HTR-8/SVneo (cell line): Measurements from ENCODE around the gene PLEKHM3.

Source experiments
- DNase-seq: peaks from one replicate; pipeline ENCODE4 v3.0.0; 2011; ENCODE audit warnings: low spot score, mixed read lengths; ENCODE audit not compliant: insufficient read length
- FAIRE-seq: peaks from 2 replicates; lab custom pipeline; 2011; peaks lifted over from hg19 to GRCh38; lab: Jason Lieb, UNC

PLEKHM3 gene

DNA sequence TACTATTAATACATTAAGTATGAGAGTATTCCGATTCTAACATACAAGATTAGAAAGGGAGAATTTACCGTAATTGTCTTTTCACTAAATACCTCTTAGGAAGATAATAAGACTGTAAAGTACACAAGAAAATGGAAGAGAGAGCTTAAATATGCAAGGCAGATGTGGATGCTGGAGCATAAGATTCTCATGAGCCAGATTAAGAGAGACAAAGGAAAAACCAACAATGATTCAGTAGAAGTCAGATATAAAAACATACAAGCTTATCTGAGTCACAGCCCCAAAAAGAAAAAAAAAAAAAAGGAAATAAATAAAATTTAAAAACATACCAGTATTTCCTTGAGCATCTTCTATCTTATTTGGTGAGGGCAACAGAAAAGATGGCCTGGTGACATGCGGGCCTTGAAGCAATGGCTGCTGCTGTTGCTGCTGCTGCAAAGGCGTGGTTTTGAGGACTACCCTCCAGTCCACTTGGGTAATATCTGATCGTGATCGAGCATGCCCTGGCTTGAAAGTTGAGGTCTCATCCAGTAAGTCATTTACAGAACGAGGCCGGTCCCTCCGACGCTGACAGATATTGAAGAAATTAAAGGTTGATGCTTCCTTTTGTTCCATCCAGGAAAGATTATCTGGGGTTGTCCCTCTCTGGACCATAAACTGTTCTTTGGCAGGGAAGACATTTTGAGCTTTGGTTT is 24.5 kb downstream of the PLEKHM3 start:
- no peak for DNase-seq
- no peak for FAIRE-seq

DNA sequence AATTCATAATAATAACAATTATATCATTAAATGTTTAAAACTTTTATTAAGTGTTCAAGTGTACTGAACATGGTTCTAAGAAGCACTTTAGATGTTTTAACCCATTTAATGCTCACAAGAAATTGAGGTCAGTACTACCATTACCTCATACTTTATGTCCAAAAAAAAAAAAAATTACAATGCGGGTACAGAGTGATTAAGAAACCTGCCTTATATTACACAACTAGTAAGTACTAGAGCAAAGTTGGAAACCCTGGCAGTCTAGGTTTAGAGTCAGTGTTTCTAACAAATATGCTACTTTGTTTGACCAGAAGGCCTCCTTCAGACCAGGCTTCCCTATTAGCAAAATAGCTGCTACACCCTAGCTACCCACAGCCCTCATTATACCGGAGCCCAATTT is 28.5 kb downstream of the PLEKHM3 start:
- FAIRE-seq (no peak), DNase-seq (no peak)

DNA sequence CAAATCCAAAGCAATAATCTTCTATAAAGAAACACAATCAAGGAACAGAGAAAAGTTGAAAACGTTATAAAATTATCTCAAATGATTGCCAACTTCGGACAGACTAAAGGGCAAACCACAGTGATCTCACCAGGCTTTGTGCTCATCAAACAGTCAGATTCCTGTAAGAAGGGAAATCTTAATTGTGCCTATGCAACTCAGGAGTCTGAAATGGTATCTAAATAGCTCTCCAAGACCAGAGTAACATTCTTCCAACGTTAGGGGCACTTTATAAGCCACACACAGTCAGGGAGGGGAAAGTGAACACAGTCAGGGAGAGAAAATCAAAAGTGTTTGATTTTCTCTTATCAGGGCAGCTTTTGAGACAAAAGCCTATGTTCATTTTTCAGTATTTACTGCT is 29.4 kb downstream of the PLEKHM3 start:
- no peak for FAIRE-seq
- DNase-seq = no peak

DNA sequence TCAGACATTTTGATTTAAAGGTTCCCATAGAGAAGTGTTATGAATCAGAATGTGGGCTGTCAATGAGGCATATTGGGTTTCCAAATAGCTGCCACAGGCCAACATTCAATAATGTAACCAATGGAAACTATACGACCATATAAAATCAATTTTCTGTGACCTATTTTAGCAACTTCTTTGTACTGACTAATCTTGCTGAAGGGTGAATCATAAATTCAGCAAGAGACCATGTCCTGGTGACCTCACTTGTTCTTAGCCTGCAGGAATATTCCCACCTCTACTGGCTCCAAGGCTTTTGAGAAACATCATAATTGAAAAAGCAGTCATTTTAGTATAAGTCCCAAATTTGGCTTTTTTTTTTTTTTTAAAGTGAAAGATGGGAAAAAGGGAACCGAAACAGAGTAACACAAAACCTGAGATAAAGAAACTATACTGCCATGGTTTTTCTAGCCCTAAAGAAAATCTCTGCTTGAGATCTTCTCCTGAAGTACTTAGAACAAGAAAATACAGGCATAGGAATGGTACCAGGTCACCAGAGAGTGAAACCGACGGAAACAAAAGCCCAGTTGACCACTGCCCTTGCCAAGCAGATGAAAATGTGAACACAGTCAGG is 32.1 kb downstream of the PLEKHM3 start:
- FAIRE-seq (no peak), DNase-seq (no peak)

DNA sequence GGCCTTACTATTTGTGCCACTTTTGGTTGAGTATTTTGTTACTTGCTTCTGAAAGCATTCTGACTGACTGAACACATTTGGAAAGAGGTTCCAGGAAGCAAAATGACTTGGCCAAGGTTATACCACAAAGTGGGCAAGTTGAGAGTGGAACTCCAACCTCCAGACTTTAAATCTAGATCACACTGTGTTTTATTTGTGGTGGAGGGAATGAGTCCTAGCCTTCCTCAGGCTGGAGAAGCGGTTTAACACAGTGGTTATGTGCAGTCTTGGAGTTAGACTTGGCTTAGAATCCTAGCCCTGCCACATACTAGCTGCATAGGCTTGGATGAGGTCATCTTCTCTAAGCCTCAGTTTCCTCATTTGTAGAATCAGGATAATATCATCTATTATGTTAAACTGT is 33.4 kb downstream of the PLEKHM3 start:
- DNase-seq (no peak), FAIRE-seq (peak; percentile 28)

DNA sequence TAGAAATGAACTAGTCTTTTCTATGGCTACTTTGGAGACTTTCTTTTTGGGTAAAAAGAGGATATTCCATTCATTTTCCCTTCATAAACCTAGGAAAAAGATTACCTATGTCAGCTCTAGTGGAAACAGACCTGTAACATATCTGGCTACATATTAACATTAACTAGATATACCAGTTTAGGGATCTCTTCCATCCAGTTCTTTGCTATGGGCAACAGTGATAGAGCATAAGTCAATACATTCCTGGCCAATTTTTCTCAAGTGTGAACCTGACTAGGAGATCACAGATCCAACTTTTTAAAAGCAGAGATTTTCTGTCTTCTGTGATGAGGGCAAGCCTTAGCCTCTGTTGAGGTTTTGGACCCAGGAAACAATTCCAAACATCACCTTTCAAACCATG is 34.5 kb downstream of the PLEKHM3 start:
- no peak for DNase-seq
- no peak for FAIRE-seq

DNA sequence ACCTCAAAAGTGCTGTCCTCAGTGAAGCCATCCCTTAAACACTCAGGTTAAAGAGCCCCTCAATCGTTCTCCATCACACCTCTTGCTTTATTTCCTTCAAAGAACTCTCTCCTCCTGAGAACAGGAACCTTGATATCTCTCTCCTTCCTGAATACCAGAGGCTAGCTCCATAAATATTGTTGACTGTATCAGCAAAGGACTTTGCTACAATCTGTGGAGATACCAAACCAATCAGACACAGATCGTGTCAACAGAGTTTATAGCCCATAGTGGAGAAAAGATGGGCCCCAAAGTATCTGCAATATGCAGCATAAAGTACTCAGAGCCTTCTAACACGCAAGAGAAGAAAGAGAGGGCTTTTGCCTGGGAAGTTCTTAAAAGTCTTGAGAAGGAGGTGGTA is 36.4 kb downstream of the PLEKHM3 start:
- FAIRE-seq (no peak), DNase-seq (no peak)

DNA sequence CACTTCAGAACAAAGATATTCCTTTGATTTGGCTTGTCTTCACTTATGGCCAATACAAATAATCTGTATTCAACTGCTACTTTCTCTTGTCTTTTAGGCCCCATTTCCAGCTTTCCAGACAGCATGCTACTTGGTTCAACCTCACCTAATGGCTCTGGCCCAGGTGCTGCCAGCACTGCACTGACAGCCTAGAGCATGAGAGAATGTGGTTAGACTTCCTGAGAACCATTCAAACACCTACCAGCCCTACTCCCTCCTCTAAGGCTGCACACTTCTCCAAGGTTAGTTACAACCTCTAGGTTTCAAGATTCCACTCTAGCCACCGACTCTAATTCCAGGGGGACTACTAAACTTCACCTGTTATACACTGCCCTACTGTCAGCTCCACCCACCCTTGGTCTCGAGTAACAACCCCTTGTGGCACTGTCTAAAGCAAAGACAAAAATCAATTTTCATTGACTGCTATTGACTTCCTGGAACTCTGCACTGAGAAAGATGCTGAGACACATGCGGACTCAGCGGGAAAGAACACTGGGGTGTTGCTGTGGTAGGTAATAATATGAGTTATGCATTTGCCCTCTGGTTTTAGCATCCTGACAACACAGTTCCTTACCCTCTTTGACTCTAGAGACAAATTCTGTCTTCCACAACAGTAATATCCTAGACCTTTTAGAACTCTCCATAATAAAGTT is 38.2 kb downstream of the PLEKHM3 start:
- FAIRE-seq (no peak), DNase-seq (no peak)

DNA sequence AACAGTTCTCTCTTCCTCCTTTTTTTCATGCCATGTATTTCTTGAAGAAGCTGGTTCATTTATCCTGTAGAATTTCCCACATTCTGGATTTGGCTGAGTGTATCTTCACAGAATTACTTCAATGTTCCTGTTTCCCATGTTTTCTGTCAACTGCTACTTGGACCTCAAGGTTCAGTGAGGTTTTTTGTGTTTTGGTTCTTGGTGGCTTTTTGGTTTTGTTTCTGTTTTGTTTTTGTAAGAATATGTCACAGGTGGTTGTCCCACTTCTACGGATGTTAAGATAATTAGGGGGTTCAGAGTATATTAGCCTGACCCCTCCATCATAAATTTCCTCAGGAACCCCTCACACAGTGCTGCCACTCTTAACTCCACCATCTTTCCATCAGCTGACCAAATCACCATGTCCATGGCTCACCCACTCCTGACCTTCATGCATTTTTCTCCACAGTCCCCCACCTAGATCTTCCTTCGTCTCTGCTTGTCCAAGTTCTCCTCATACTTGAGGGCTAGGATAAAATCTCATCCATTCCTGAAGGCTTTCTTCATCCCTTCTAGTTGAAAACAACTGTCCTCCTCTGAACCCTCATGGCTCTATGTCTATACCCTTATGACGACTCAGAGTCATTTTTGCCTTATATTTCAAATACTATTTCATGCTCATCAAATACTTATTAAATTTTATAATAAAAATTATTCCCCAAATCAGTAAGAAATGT is 40.4 kb downstream of the PLEKHM3 start:
- no peak for FAIRE-seq
- no peak for DNase-seq

DNA sequence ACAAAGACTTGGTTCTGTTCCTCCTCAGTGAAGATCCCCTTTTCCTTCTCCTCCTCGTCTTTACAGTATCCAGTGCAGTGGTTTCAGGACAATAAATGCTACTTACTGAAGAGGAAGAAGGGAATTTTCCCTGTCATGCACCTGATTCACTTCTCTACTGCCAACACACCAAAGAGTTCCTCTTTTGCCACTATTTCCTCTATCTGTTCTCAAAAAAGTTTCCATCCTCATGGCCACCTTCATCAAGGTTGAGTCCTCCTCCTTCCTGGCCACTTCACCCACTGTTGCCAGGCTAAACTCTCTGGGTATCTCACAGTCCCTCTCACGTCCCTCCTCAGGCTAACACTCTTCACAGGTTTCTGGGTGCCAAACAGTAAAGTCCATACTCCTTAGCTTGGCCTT is 41.7 kb downstream of the PLEKHM3 start:
- no peak for FAIRE-seq
- DNase-seq = no peak

DNA sequence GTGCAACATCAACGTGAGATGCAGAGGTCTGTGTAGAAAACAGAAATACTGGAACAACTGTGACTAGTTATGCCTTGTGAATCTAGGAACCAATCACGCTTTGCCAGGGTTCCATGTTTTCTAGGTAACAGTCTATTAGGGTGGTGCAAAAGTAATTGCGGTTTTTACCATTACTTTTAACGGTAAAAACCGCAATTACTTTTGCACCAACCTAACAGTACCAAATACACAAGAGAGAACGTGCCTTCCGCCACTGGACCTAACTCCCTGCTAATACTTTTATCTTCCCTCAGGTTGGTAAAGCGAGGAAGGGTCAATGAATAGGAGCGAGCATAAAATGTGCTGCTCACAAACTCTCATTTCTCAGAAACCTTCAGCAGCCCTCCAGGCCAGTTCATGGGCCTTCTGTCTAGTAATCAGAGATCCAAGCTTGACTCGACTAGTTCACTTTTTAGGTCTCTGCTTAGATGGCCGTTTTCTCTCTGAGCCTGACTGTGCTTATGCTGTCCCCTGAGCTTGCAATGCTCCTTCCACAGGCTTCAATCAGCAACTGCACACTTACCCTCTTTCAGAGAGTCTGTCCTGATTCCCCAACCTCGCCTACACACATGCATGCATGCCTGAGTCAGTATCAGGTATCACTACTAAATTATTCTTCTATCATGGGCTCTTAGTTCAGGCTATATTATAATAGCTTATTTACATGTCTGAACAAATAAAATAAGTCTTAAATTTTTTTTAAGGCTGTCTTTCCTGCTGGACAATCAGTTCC is 47.0 kb downstream of the PLEKHM3 start:
- no peak for DNase-seq
- no peak for FAIRE-seq

DNA sequence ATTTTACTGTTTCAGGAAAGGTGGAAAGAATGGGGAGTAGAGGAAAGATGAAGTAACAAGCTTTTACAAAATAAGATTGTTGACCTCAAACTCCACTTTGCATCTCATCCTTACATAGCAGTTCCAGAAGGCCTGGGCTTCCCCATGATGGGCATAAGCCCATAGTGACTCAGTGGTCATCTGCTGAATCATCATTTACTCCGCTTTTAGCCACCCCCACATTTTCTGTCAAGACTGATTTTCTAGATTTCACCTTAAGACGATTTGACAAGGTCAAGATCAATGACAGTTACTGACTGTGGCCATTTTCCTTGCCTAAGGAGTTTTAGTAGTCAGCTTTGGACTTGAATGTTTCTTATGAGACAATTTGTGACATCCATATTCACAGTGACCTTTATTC is 49.4 kb downstream of the PLEKHM3 start:
- FAIRE-seq (no peak), DNase-seq (no peak)

DNA sequence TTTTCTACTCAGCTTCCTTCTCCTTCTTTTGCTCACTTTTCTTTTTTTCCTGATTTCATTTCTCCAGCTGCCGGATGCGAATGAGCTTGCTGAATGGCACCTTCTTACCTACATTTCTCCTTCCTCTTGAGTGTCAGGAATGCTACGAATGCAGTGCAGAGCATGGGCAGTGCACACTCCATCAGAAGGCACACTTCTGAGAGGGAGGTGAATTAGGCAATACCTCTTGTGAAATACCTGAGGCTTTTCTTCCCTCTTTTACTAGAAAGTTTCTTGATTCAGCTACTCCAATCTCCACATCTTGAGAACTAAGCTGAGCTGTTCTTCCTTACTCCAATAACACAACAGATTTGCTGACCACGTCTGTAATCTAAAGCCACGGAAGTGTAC is 51.1 kb downstream of the PLEKHM3 start:
- FAIRE-seq = no peak
- DNase-seq = no peak

DNA sequence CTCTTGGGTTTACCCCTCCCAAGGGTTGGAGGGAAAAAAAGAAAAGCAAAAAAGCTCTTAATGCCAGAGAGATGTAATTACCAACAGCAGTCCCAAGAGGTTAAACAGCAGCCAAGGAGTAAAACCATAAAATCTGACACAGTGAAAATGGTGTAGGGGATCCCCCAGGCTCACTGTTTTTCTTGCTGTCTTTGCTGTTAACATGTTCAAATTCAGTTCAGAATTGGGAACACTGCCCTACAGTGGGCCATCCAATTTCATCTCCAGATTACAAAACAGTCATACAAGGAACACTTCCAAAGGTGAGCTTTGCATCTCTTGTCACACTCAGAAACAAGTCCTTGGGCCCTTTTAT is 54.5 kb downstream of the PLEKHM3 start:
- FAIRE-seq (no peak), DNase-seq (no peak)

DNA sequence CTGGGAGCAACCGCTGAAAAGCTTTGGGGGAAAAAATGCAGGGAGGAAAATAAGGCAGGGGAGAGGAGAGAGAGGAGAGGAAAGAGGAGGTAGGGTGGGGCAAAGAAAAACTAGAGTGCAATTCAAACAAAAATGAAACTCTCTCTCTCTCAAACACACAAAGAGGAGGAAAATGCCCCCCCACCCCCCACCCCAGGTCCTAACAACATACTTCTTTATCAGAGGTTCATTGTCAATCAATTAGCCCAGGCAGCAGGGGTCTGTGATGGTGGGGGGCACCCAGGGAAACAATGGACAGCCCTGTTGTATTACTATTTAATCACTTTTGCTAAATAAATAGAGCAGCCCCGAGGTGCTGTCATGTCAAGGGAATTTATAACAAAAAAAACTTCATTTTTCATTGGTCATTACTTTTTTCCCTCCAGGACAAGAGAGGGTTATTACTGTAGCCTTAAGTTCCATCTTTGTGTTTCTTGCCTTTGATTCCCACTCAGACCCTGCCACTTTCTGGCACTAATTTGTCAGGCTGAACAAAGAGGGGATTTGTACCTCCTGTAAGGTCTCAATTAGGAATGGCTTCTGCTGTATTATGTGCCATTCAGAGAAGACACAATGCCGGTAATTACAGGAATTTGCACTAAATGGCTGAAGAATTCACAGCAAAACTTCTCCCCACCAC is 55.0 kb downstream of the PLEKHM3 start:
- FAIRE-seq (no peak), DNase-seq (no peak)

DNA sequence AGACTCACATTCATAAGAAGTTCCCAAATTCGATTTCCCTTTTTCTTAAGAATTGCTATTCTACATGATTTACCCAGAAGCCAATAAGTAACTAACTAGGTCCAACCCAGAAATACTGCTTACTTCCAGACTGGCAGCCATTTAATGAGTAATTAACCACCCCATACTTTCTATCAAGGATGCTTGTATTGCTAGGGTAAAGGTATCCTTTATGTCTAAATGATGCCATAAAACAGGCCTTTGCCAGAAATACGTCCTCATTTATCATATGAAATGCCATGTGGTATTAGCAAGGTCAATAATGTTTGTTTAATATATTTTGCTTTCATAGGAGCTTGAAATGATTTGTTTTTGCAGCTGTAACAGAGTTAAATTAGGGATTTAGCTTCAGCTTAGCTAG is 56.1 kb downstream of the PLEKHM3 start:
- DNase-seq = no peak
- no peak for FAIRE-seq

DNA sequence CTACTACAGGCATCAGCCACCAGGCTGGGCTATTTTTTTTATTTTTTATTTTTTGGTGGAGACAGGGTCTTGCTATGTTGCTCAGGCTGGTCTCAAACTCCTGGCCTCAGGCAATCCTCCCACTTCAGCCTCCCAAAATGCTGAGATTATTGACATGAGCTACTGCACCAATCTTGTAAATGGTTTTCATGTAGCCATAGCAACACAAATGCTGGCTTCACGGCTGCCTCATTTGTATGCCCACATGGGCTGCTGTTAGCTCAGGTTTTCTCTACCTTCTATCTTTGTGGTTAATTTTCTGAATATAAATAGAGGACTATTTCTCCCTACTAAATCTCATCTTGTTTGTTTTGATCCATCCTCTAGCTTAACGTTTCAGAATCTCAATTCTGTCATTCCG is 58.2 kb downstream of the PLEKHM3 start:
- no peak for DNase-seq
- FAIRE-seq = no peak

DNA sequence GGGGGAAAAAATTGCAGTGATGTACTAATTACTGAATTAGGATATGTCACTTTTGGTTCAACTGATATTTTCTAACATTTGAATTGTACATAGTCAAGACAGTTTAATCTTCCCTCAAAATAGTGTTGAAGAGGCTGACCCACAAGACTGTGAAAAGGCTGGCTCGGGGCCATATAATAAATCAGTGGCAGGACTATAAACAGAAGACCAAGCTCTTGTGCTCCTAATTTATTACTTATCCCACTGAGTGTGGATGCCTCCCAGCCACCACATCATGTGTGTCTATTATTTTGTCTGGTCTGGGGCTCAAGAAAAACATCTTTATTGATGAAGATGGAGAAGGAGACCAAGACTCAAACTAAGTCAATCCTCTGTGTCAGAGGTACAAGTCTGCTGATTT is 64.4 kb downstream of the PLEKHM3 start:
- no peak for DNase-seq
- FAIRE-seq = no peak

DNA sequence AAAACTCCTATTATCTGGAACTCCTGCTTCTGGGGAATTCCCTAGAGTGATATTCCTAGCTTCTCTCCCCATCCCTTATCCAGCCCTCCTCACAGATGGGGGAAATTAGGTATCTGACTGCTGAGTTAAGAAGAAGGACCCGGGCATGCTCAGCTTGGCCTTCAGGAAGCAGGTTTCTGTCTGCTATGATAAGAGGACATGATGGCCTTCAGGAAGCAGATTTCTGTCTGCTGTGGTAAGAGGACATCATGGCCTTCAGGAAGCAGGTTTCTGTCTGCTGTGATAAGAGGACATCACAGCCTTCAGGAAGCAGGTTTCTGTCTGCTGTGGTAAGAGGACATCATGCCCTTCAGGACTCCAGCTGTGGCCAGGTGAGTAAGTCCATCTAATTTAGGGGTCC is 65.2 kb downstream of the PLEKHM3 start:
- FAIRE-seq (no peak), DNase-seq (no peak)

DNA sequence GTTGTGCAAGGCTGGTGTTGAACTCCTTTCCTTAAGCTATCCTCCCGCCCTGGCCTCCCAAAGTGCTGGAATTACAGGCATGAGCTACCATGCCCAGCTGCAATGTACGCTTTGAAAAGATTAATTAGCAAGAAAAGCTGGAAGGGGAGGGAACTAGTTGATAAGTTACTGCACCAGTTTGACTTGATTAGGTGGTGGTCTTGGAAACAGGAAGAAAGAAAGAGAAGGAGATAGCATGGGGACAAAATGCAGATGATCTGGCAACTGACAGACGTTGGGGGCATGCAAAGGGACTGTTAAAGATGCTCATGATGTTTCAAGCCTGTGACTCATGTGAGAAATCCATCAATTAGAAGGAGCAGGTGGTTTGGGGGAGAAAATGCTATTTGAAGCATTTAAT is 68.6 kb downstream of the PLEKHM3 start:
- no peak for FAIRE-seq

More for the DNA sequence above, 68.6 kb downstream of the PLEKHM3 start:
- DNase-seq = no peak
